ENCODE results near the gene KRT16. TPM values are rescaled to one million over a fixed set of nuclear protein-coding genes. Genes with fewer than 3 reads are reported as not detected.

KRT16 gene
- total RNA-seq, 4 donors from 2014 or later: 1.3 to 2.0 TPM; not detected in 2

DNA sequence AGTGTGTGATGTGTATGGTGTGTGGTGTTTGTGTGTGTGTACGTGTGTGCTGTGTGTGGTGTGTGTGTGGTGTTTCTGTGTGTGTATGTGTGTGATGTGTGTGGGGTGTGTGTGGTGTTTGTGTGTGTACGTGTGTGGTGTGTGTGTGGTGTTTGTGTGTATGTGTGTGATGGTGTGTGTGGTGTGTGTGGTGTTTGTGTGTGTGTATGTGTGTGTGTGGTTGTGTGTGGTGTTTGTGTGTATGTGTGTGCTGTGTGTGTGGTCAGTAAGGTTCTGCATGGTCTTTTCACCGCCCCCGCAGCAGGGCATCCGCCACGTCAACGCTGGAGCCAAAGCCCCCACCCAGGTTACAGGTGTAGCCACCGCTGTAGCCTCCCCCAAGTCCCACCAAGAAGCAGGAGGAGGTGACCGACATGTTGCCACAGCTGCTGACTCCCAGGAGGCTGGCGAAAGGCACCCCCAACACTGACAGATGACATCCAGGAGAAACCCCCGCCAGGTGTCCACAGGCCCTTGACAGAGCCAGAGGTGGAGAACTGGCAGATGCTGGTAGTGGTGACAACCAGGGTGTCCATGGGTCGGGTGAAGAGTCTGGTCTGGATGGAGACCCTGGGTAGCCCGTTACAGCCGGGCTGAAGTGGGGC, 21.1 kb upstream of the KRT16 start:
- Histone ChIP-seq H3K27ac (no peak overlapping the region), H3K27me3 (no peaks in the 10 kb centered on the region), H3K36me3 (no peaks in the 10 kb centered on the region), H3K4me1 (peaks cover 0 to 3% of the 10 kb centered on the region in 2 donors), H3K9me3 (no peaks in the 10 kb centered on the region), H3K4me3 (replicated peaks in 1 of 3) (no peak overlapping the region)
- DNase-seq: no peak
- WGBS, 2 donors: 92 to 94% methylated on average over 12 to 14 of the region's 14 CpGs
- intact Hi-C loops (cut with DNase I): no loop called here
- TF ChIP-seq, protein P1, sequence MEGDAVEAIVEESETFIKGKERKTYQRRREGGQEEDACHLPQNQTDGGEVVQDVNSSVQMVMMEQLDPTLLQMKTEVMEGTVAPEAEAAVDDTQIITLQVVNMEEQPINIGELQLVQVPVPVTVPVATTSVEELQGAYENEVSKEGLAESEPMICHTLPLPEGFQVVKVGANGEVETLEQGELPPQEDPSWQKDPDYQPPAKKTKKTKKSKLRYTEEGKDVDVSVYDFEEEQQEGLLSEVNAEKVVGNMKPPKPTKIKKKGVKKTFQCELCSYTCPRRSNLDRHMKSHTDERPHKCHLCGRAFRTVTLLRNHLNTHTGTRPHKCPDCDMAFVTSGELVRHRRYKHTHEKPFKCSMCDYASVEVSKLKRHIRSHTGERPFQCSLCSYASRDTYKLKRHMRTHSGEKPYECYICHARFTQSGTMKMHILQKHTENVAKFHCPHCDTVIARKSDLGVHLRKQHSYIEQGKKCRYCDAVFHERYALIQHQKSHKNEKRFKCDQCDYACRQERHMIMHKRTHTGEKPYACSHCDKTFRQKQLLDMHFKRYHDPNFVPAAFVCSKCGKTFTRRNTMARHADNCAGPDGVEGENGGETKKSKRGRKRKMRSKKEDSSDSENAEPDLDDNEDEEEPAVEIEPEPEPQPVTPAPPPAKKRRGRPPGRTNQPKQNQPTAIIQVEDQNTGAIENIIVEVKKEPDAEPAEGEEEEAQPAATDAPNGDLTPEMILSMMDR (IDR thresholded peaks at IDR 0.05): no peak
- no peak for TF ChIP-seq POLR2A (IDR thresholded peaks at IDR 0.05)

DNA sequence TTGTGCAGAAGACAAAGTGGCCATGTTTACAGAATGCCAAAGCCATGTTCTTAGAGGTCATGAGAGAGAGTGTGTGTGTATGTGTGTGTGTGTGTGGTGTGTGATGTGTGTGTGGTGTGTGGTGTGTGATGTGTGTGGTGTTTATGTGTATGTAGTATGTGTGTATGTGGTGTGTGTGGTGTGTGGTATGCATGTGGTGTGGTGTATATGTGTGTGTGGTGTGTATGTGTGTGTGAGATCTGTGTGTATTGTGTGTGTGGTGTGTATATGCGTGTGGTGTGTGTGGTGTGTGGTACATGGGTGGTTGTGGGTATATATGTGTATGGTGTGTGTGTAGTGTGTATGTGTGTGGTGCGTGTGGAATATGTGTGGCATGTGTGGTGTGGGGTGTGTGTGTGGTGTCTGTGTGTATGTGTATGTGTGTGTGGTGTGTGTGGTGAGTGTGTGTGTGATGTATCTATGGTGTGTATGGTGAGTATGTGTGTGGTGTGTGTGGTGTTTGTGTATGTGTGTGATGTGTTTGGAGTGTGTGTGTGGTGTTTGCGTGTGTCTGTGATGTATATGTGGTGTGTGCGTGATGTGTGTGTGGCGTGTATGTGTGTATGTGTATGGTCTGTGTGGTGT, 20.0 kb upstream of the KRT16 start:
- no peak for DNase-seq
- no peaks in the 10 kb centered on the region for H3K9me3 ChIP-seq
- no peak overlapping the region for H3K27ac ChIP-seq
- 74 to 76% methylated on average over 5 of the region's 5 CpGs for WGBS, 2 donors
- TF ChIP-seq, protein P1 (IDR thresholded peaks at IDR 0.05): no peak
- TF ChIP-seq POLR2A (IDR thresholded peaks at IDR 0.05): no peak
- H3K4me1 ChIP-seq: peaks cover 0 to 3% of the 10 kb centered on the region in 2 donors
- no peak overlapping the region for H3K4me3 ChIP-seq (replicated peaks in 1 of 3)
- intact Hi-C loops (cut with DNase I): no loop called here
- no peaks in the 10 kb centered on the region for H3K27me3 ChIP-seq
- H3K36me3 ChIP-seq: no peaks in the 10 kb centered on the region

DNA sequence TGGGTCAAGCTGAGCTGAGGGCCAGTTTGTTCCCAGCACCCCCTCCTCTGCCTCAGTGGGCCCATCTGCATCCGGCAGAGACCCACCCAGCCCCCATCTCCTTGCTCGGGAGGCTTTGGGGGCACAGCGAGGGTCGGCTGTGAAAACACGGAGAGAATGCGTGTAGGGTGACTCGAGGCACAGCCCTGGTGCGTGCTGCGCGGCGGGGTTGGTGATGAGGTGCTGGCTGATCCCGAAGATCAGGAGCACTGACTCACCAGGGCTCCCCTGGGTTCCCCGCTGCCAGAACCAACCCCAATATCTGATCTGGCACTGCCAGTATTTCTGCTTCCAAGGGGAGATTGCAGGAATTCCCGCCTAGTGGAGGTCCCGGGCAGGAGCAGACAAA, 19.3 kb upstream of the KRT16 start:
- Histone ChIP-seq H3K36me3 (no peaks in the 10 kb centered on the region), H3K4me3 (replicated peaks in 1 of 3) (no peak overlapping the region), H3K4me1 (peaks cover 0 to 3% of the 10 kb centered on the region in 2 donors), H3K27ac (no peak overlapping the region), H3K27me3 (no peaks in the 10 kb centered on the region), H3K9me3 (no peaks in the 10 kb centered on the region)
- 86 to 90% methylated on average over 13 to 15 of the region's 15 CpGs for WGBS, 2 donors
- TF ChIP-seq, protein P1 (IDR thresholded peaks at IDR 0.05): no peak
- TF ChIP-seq POLR2A (IDR thresholded peaks at IDR 0.05): no peak
- intact Hi-C loops (cut with DNase I): no loop called here
- no peak for DNase-seq

DNA sequence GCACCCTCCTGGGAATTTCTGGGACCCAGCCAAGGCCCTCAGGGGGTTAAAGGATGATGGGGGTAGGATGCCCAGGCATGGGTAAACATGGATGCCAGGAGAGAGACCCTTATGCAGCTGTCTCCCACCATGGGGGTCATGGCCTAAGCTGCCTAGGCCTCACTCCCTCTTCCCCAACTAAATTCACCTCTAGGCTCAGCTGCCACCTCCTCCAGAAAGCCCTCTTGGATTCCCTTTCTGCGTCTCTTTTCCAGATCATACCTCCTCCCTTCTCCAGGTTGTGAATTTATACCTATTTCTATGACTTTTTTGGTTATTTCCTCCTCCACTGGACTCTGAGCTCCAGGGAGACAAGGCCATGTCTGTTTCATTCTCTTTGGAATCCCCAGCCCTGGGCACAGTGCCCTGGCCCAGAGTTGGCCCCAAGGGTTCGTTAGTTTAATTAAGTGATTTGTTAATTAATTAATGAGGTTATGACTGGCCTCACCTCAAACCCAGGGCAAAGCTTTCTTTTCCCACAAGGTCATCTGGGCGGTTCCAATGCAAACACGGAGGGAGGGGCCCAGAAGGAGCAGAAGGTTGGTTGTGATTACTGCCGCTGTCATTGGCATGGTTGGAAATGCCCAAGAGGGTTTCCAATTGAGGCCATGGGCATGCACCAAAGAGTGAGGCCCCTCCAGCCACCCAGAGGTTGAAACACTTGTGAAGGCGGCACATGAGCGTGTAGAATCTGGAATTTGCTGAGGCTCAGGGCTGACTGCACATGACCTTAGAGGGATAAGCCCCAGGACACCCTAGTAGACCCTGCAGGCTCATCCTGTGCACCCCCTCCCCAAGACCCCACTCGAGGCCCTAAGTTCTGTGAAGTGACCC, 18.7 kb upstream of the KRT16 start:
- WGBS, 2 donors: 82 to 87% methylated on average over 7 to 8 of the region's 8 CpGs
- no peak overlapping the region for H3K4me3 ChIP-seq (replicated peaks in 1 of 3)
- TF ChIP-seq, protein P1 (IDR thresholded peaks at IDR 0.05): no peak
- no peak for TF ChIP-seq POLR2A (IDR thresholded peaks at IDR 0.05)
- no peaks in the 10 kb centered on the region for H3K9me3 ChIP-seq
- H3K27me3 ChIP-seq: no peaks in the 10 kb centered on the region
- H3K36me3 ChIP-seq: no peaks in the 10 kb centered on the region
- intact Hi-C loops (cut with DNase I): no loop called here
- peaks cover 0 to 3% of the 10 kb centered on the region in 2 donors for H3K4me1 ChIP-seq
- DNase-seq: no peak
- no peak overlapping the region for H3K27ac ChIP-seq
